Choroid plexus epithelial cell (primary cell): ENCODE results near the gene CR1L.

Source experiments
- DNase-seq: peaks from one replicate; pipeline ENCODE4 v3.0.0-alpha.2; 2010; ENCODE audit warnings: low read depth
- H3K4me3 ChIP-seq: 2 replicates; pipeline ENCODE4 v1.5.1; 2011; ENCODE audit warnings: low read depth, mild to moderate bottlenecking, control low read depth, low read length, moderate library complexity
- CTCF ChIP-seq: conservative IDR thresholded peaks from 2 replicates; pipeline ENCODE4 v1.5.1; 2011; ENCODE audit warnings: low read depth, mild to moderate bottlenecking, control low read depth, inconsistent platforms, low read length, moderate library complexity

The CR1L gene

GRCh38 chr1:207644166-207644851, 624 bp upstream of the CR1L start:
- DNase-seq: no peak
- peak overlapping the region; percentile 55 for H3K4me3 ChIP-seq
- TF ChIP-seq CTCF: no peak

DNA sequence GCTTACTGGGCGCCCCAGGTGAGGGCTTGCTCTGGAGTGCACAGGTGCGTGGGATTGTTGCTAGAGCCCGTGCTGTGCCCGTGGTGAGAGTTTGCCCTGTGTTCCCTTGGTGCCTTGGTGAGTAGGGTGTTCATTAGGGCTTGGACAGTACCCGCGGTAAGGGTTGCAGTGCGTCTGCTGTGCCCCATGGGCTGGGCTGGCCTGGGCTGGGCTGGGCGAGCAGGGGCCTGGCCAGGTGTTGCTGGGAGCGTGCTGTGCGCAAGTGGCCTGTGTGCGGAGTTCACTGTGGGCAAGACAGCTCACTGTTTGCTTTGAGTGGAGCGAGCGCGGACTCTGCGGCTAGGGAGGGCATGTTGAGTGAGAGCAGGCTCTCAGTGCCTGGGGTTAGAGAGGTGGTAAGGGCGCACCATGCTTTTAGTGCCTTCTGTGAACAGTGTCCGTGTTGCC, 725 bp downstream of the CR1L start:
- no peak for TF ChIP-seq CTCF
- no peak for DNase-seq
- H3K4me3 ChIP-seq: no peak overlapping the region

DNA sequence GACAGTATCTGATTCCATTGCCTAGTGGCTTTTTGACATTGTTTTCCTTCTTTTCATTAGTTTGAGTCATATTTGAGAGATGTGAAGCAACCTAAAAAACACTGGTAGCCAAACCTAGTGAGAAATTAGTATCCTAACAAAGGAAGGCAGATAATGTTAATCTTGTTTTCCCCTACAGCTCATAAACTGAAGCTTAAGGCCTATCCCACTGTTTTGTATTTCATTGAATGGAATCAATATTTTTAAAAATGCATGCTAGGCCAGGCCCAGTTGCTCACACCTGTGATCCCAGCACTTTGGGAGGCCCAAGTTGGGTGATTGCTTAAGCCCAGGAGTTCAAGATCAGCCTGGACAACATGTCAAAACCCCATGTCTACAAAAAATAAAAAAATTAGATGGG, 1.2 kb downstream of the CR1L start:
- no peak for DNase-seq
- H3K4me3 ChIP-seq: no peak overlapping the region
- no peak for TF ChIP-seq CTCF

- no peak for TF ChIP-seq CTCF
- no peak for DNase-seq
- no peak overlapping the region for H3K4me3 ChIP-seq
These were observed 2.1 kb downstream of the CR1L start for GRCh38 chr1:207646944-207647579.

- TF ChIP-seq CTCF: no peak
- no peak for DNase-seq
- H3K4me3 ChIP-seq: no peak overlapping the region
These were observed 2.9 kb downstream of the CR1L start for GRCh38 chr1:207647671-207648333.

GRCh38 chr1:207648334-207649209, 3.6 kb downstream of the CR1L start:
- no peak overlapping the region for H3K4me3 ChIP-seq
- no peak for DNase-seq
- no peak for TF ChIP-seq CTCF
